IPS DF 19.7 (cell line): ENCODE data around the gene ABL1.
"Not testable (repeated sequence)": the region's sequence is repeated elsewhere in the genome, so short reads cannot be mapped to it uniquely, and the experiment has no call there.

Experiments
- DNase-seq: peaks from one replicate; pipeline ENCODE4 v3.0.0-alpha.2; 2013; ENCODE audit warnings: low read depth, low spot score

Gene ABL1

GRCh38 chr9:130834371-130835336, at the start of gene ABL1:
TSS of gene ABL1 (plus strand) at chr9:130835254. CDS start at chr9:130835447, 193 bp downstream.
- DNase-seq, result no peak

- DNase-seq, result no peak
Observed at GRCh38 chr9:130785940-130786508, 49.0 kb upstream of the ABL1 start.

DNA sequence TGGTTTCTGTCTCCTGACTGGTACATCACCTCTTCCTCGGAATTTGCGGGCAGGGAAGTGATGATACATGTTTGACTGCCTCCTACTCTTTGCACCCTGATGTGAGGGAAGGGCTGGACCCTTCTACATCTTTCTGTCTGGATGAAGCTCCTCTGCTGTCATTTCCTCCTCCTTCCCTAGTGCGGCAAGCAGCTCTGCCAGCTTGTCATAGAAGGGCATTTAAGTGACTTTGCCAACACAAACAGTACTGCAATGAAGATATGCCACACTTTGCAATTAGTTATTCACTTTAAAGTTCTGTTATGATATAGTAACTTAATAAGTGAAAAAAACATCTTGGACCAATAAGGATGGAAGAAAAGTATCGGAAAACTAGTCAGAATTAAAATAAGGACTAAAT, 48.5 kb upstream of the ABL1 start:
- DNase-seq, result no peak

- DNase-seq, result no peak
Observed at GRCh38 chr9:130789747-130790672, 45.0 kb upstream of the ABL1 start.

GRCh38 chr9:130791303-130791894, 43.7 kb upstream of the ABL1 start:
- DNase-seq, result no peak

DNA sequence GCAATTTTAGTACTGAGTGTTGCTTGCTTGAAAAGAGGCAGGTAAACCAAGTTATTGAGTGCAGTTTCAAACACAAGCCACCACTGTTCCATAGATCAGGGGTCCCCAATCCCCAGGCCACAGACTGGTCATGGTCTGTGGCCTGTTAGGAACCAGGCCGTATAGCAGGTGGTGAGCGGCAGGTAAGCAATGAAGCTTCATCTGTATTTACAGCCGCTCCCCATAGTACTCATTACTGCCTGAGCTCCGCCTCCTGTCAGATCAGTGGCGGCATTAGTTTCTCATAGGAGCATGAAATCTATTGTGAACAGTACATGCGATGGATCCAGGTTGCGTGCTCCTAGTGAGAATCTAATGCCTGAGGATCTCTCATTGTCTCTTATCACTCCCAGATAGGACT, 41.5 kb upstream of the ABL1 start:
- no peak for DNase-seq

DNA sequence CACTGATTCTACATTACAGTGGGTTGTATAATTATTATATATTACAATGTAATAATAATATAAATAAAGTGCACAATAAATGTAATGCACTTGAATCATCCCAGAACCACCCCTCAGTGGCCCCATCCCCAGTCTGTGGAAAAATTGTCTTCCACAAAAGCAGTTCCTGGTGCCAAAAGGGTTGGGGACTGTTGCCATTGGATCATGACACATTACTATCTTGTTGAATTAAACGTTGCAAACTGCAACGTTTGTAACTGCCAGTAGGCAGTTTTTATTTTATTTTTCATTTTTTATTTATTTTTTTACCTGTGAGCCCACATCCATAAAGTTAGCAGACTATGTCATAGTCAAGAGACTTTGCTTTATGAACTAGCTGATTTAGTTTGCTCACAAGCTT, 41.0 kb upstream of the ABL1 start:
- DNase-seq, result not testable (repeated sequence)

- not testable (repeated sequence) for DNase-seq
Observed at GRCh38 chr9:130794423-130794822, 40.6 kb upstream of the ABL1 start.

DNA sequence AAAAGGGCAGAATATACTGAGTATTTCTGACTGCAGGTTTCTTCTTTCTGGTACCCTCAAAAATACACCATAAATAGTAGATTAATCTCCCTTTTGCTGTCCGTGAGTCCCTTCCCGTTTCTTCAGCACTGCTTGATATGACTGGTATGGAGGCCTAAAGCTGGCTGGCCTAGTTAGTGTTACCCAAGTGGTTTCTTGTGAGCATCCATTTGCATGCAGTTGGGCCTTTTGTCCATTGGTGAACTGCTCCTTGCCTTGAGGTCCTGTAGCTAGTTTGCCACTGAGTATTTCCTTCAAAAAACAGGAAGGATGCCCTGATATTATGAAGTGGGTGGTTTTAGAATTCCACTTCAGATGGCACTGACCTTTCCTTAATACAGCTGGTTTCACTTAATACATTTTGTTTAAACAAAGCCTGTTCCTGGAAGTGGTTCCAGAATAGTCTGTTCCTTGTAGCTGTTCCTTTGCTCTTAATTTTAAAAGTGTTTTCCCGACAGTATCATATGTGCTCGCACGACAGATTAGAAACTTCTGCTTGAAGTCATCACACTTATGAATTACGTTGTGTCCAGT, 40.0 kb upstream of the ABL1 start:
- no peak for DNase-seq

DNA sequence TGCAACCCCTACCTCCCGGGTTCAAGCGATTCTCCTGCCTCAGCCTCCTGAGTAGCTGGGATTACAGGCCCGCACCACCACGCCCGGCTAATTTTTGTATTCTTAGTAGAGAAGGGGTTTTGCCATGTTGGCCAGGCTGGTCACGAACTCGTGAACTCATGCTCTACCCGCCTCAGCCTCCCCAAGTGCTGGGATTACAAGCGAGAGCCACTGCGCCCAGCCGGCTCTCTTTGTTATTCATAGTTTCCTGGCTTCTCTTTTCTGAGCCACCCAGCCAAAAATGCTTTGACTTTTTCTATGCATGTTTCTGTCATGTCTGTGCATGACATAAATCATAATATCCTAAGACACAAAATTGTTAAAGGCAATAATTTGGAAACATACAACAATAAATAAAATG, 31.9 kb upstream of the ABL1 start:
- DNase-seq, result not testable (repeated sequence)

GRCh38 chr9:130805510-130806326, 29.3 kb upstream of the ABL1 start:
- no peak for DNase-seq

DNA sequence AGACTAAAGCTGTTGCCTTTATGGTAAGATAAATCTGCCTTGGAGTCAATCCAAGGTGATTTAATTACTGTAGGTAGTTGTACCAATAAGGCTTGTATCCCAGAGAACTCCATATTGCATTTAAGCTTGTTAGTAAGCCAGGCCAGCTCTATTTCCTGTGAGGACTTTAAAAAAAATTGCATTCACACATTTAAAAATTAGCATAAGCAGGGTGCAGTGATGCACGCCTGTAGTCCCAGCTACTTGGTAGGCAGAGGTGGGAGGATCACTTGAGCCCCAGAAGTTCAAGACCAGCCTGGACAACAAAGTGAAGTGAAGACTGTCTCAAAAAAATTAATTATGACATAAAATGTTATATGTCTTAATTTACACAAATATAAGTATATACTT, 28.7 kb upstream of the ABL1 start:
- DNase-seq, result no peak

DNA sequence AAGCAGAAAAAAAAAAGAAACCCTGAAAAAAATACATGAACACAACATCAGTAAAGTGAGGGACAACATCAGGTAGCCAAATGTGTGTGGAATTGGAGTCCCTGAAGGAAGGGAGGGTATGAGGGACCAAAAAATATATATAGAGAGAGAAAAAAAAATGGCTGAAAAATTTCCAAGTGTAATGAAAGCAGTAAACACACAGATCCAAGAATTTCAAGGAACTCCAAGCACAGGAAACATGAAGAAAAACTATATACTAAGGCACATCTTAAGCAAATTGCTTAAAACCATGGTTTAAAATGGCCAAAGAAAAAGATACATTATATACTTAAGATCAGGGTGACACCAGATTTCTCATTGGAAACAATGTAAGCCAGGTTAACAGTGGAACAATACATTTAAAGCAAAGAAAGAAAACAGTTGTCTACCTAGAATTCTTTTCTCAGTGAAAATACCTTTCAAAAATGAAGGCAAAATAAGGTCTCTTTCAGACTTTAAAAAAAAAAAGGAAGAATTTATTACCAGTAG, 24.4 kb upstream of the ABL1 start:
- no peak for DNase-seq

- DNase-seq, result no peak
Observed at GRCh38 chr9:130815242-130815808, 19.7 kb upstream of the ABL1 start.

DNA sequence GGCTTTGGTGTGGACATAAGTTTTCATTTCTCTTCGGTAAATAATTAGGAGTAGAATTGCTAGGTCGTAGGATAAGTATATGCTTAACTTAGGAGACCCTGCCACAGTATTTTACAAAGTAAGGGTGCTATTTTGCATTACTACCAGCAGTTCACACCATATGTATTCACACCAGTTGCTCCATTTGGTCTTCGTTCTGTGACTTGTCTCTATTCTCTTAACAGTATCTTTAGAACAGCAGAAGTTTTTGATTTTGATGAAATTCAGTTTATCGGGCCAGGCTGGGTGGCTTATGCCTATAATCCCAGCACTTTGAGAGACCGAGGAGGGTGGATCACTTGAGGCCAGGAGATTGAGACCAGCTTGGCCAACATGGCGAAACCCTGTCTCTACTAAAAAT, 17.1 kb upstream of the ABL1 start:
- no peak for DNase-seq

DNA sequence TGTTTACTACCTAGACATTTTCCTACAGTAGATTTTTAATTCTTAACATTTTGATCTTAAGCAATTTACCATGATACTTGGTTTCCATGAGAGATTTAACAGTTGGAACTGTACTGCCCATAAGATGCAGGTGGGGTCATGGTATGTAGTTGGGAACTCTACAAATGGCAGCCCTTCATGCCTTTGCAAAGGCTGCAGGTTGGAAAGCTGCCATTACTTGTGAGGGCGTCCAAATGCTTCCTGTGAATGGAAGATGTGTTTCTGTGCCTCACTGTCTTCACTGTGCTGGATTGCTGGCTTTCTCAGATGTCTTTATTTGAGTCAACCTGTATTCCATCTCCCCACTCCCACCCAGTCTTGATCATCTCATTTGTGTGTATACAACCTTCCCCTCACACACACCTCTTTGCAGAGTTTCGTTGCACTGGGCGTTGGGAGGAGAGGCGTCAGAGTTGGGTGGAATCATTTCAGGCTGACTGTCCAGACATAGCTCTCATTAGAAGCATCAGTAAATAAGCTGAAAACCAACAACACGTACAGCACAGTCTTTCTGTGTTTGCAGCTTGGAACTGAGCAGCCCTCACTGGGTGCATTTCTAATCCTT, 14.8 kb upstream of the ABL1 start:
- no peak for DNase-seq

GRCh38 chr9:130823435-130823834, 11.6 kb upstream of the ABL1 start:
- DNase-seq, result no peak

GRCh38 chr9:130824079-130824478, 11.0 kb upstream of the ABL1 start:
- DNase-seq, result no peak

GRCh38 chr9:130824643-130825350, 10.3 kb upstream of the ABL1 start:
- peak; percentile 65 for DNase-seq
